IMR-90 (cell line): ENCODE data around the gene PLA2G1B. TPM values are rescaled to one million over a fixed set of nuclear protein-coding genes. Genes with fewer than 3 reads are reported as not detected.
A peak's percentile ranks its signal among the peaks of the same experiment; 100 is the strongest.

ENCODE experiments used
- ATAC-seq: fragments of 200-7000 bp; cut with Tn5 transposase; 2 replicates; pipeline ENCODE4 v1.9.1; 2020; ENCODE audit warnings: low read depth, mild to moderate bottlenecking, moderate library complexity
- BruUV-seq: library from RNA; stranded (reverse); fragments of 400-500 nt; replicated peaks from 2 replicates; lab custom pipeline; 2021; lab: Mats Ljungman, UMichigan
- CTCF ChIA-PET: fragments of 300-600 bp; formaldehyde crosslinking; extraction: SDS; loops from one replicate; lab custom pipeline; 2021; ENCODE audit warnings: antibody characterized with exemption; lab: Yijun Ruan, JAX
- POLR2A ChIA-PET: fragments of 300-600 bp; sonication (Branson Sonifier 250); formaldehyde crosslinking; loops from one replicate; lab custom pipeline; 2022; ENCODE audit warnings: antibody characterized with exemption; ENCODE audit not compliant: unreplicated experiment; lab: Charles Lee
- DNase-seq: peaks from one replicate; pipeline ENCODE4 v3.0.0; 2013
- H2AFZ ChIP-seq: replicated peaks from 2 replicates; pipeline ENCODE3; 2013; ENCODE audit warnings: low read length, mild to moderate bottlenecking; ENCODE audit not compliant: poor library complexity
- H2AK5ac ChIP-seq: 2 replicates; pipeline ENCODE4 v1.6.1; 2013; ENCODE audit warnings: low read depth, low read length, inconsistent platforms
- H2AK9ac ChIP-seq: replicated peaks from 2 replicates; pipeline ENCODE3; 2013; ENCODE audit warnings: mild to moderate bottlenecking, low read depth, low read length, moderate library complexity; ENCODE audit not compliant: poor library complexity
- H2BK120ac ChIP-seq: 2 replicates; pipeline ENCODE4 v1.6.1; 2013; ENCODE audit warnings: low read depth, low read length, inconsistent platforms
- H2BK15ac ChIP-seq: 3 replicates; pipeline ENCODE4 v1.6.1; 2013; ENCODE audit warnings: low read depth, low read length, inconsistent platforms
- H2BK20ac ChIP-seq: 2 replicates; pipeline ENCODE4 v1.6.1; 2013; ENCODE audit warnings: low read depth, mild to moderate bottlenecking, inconsistent platforms, low read length, moderate library complexity
- H2BK5ac ChIP-seq: 2 replicates; pipeline ENCODE4 v1.6.1; 2013; ENCODE audit warnings: mild to moderate bottlenecking, low read depth, low read length, inconsistent platforms; ENCODE audit not compliant: poor library complexity, severe bottlenecking
- H3K14ac ChIP-seq: replicated peaks from 2 replicates; pipeline ENCODE4 v1.6.1; 2013; ENCODE audit warnings: low read depth, low read length, inconsistent platforms
- H3K18ac ChIP-seq: 2 replicates; pipeline ENCODE4 v1.6.1; 2013; ENCODE audit warnings: low read depth, low read length, control low read depth
- H3K23ac ChIP-seq: 2 replicates; pipeline ENCODE4 v1.6.1; 2013; ENCODE audit warnings: low read depth, low read length, inconsistent platforms
- H3K27ac ChIP-seq: 2 replicates; pipeline ENCODE4 v1.5.1; 2013; ENCODE audit warnings: mild to moderate bottlenecking, control low read depth, low read length; ENCODE audit not compliant: insufficient read depth
- H3K27me3 ChIP-seq: 2 replicates; pipeline ENCODE4 v1.6.1; 2013; ENCODE audit warnings: low read length; ENCODE audit not compliant: control insufficient read depth, insufficient read depth
- H3K36me3 ChIP-seq: 2 replicates; pipeline ENCODE4 v1.6.1; 2013; ENCODE audit warnings: low read length, mixed read lengths; ENCODE audit not compliant: control insufficient read depth, insufficient read depth
- H3K4ac ChIP-seq: 2 replicates; pipeline ENCODE4 v1.6.1; 2013; ENCODE audit warnings: low read depth, low read length, inconsistent platforms
- H3K4me1 ChIP-seq: 2 replicates; pipeline ENCODE4 v1.6.1; 2013; ENCODE audit warnings: low read length, mixed read lengths; ENCODE audit not compliant: control insufficient read depth, insufficient read depth
- H3K4me2 ChIP-seq: 2 replicates; pipeline ENCODE4 v1.6.1; 2013; ENCODE audit warnings: low read depth, mild to moderate bottlenecking, control low read depth, low read length, moderate library complexity
- H3K4me3 ChIP-seq: 2 replicates; pipeline ENCODE4 v1.5.1; 2013; ENCODE audit warnings: low read depth, mild to moderate bottlenecking, control low read depth, low read length, moderate library complexity; ENCODE audit not compliant: insufficient read depth
- H3K56ac ChIP-seq: 2 replicates; pipeline ENCODE4 v1.6.1; 2013; ENCODE audit warnings: low read length, inconsistent platforms; ENCODE audit not compliant: insufficient read depth; ENCODE audit errors: extremely low read depth
- H3K79me1 ChIP-seq, 2 experiments: 2 replicates each; pipeline ENCODE4 v1.6.1; 2013; ENCODE audit warnings: low read length in 2 of 2, inconsistent platforms in 1 of 2, low read depth in 1 of 2
- H3K9ac ChIP-seq: 2 replicates; pipeline ENCODE4 v1.6.1; 2013; ENCODE audit warnings: low read depth, low read length, control low read depth
- H3K9me1 ChIP-seq: 2 replicates; pipeline ENCODE4 v1.6.1; 2013; ENCODE audit warnings: low read length, inconsistent platforms; ENCODE audit not compliant: insufficient read depth
- H3K9me3 ChIP-seq: 2 replicates; pipeline ENCODE4 v1.6.1; 2013; ENCODE audit warnings: low read length; ENCODE audit not compliant: control insufficient read depth, insufficient read depth
- H4K20me1 ChIP-seq: 2 replicates; pipeline ENCODE4 v1.6.1; 2013; ENCODE audit warnings: low read length, inconsistent platforms; ENCODE audit not compliant: insufficient read depth
- H4K5ac ChIP-seq: 2 replicates; pipeline ENCODE4 v1.6.1; 2013; ENCODE audit warnings: mild to moderate bottlenecking, low read depth, low read length, control low read depth
- H4K8ac ChIP-seq, 2 experiments: 2 replicates each; pipeline ENCODE4 v1.6.1; 2013; ENCODE audit warnings: low read depth in 2 of 2, low read length in 2 of 2, control low read depth in 1 of 2, inconsistent platforms in 1 of 2
- H4K91ac ChIP-seq: 2 replicates; pipeline ENCODE4 v1.6.1; 2013; ENCODE audit warnings: low read depth, low read length, inconsistent platforms; ENCODE audit not compliant: insufficient read depth
- BHLHE40 ChIP-seq: fragments of 150-350 bp; IDR thresholded peaks from 2 replicates; pipeline ENCODE4 v1.6.1; 2016; ENCODE audit warnings: mild to moderate bottlenecking, low read depth, low read length
- CHD1 ChIP-seq: IDR thresholded peaks from 2 replicates; pipeline ENCODE4 v1.6.1; 2012; ENCODE audit warnings: low read depth, low read length, improper control_type of control experiment
- CTCF ChIP-seq: conservative IDR thresholded peaks from 2 replicates; pipeline ENCODE4 v1.5.1; 2012; ENCODE audit warnings: mild to moderate bottlenecking, low read depth, low read length, improper control_type of control experiment
- ELK1 ChIP-seq: fragments of 150-350 bp; IDR thresholded peaks from 2 replicates; pipeline ENCODE4 v1.6.1; 2016; ENCODE audit warnings: low read depth, mild to moderate bottlenecking, low read length, moderate library complexity, borderline replicate concordance
- FOS ChIP-seq: fragments of 150-350 bp; IDR thresholded peaks from 2 replicates; pipeline ENCODE4 v1.6.1; 2016; ENCODE audit warnings: low read depth, low read length
- MAZ ChIP-seq: IDR thresholded peaks from 2 replicates; pipeline ENCODE4 v1.6.1; 2012; ENCODE audit warnings: low read depth, mild to moderate bottlenecking, low read length, improper control_type of control experiment, moderate library complexity, borderline replicate concordance
- MXI1 ChIP-seq: IDR thresholded peaks from 2 replicates; pipeline ENCODE4 v1.6.1; 2012; ENCODE audit warnings: low read depth, mild to moderate bottlenecking, low read length, moderate library complexity, borderline replicate concordance
- NFE2L2 ChIP-seq: fragments of 150-350 bp; IDR thresholded peaks from 2 replicates; pipeline ENCODE4 v1.6.1; 2016; ENCODE audit warnings: low read depth, mild to moderate bottlenecking, low read length
- POLR2A ChIP-seq: IDR thresholded peaks from 2 replicates; pipeline ENCODE4 v1.6.1; 2012; ENCODE audit warnings: mild to moderate bottlenecking, low read depth, low read length
- RAD21 ChIP-seq: IDR thresholded peaks from 2 replicates; pipeline ENCODE4 v1.6.1; 2012; ENCODE audit warnings: low read length, improper control_type of control experiment
- RCOR1 ChIP-seq: IDR thresholded peaks from 2 replicates; pipeline ENCODE4 v1.6.1; 2012; ENCODE audit warnings: mild to moderate bottlenecking, low read length, improper control_type of control experiment; ENCODE audit not compliant: insufficient replicate concordance
- SMC3 ChIP-seq: fragments of 150-350 bp; IDR thresholded peaks from 2 replicates; pipeline ENCODE4 v1.6.1; 2016; ENCODE audit warnings: low read depth, mild to moderate bottlenecking, antibody characterized with exemption, low read length, moderate library complexity
- WGBS, 2 experiments: methylation state at CpG; one replicate each; pipeline versions ENCODE4 v1.1.5 to v1.1.7; 2013; ENCODE audit warnings: missing lambda C conversion rate in 2 of 2; ENCODE audit not compliant: insufficient read length in 1 of 2; ENCODE audit errors: extremely low coverage in 2 of 2; 5-methylcytosine and 5-hydroxymethylcytosine counted together
- dilution Hi-C: fragments of 300-500 bp; cut with HindIII; formaldehyde crosslinking; loops from one replicate; pipeline ENCODE4 v1.14.3; 2018; ENCODE audit warnings: low sequenced_read_pairs; ENCODE audit not compliant: unreplicated experiment
- in situ Hi-C: fragments of 300-500 bp; cut with MboI; formaldehyde crosslinking; loops from 3 replicates; pipeline ENCODE4 v1.14.3; 2019; ENCODE audit warnings: low sequenced_read_pairs, inconsistent platforms, mixed read lengths
- intact Hi-C: fragments of 100-400 bp; cut with micrococcal nuclease; formaldehyde crosslinking; loops from 2 replicates; pipeline ENCODE4 v1.10.0; 2022
- polyA plus RNA-seq, 3 experiments: library from polyadenylated mRNA; depleted of rRNA; stranded (reverse); fragments of >200 nt; gene quantifications; 2 replicates each; pipeline ENCODE4 v1.2.3, GENCODE V29; 2012; ENCODE audit warnings: low replicate concordance in 1 of 3
- total RNA-seq: library from RNA; depleted of rRNA; stranded (reverse); fragments of >200 nt; gene quantifications from 2 replicates; pipeline ENCODE4 v1.2.3, GENCODE V29; 2012

The PLA2G1B gene
- total and polyA plus RNA-seq, 2 of the 4 experiments (the other 2 are of a cell fraction), result not detected

GRCh38 chr12:120356567-120357030 lies 29.0 kb upstream of the PLA2G1B start:
- DNase-seq (peak; percentile 81), ATAC-seq (peak; percentile 93)
- H4K20me1 ChIP-seq, result no peaks in the 10 kb centered on the region
- no peak overlapping the region for H2AK9ac ChIP-seq
- intact Hi-C loops (loop anchor here (1.0 kb wide), 1 partner anchor 74 kb away; no protein-coding TSS in a partner anchor), in situ Hi-C loops (no loop called here), dilution Hi-C loops (no loop called here)
- BruUV-seq, result no TSS peak
- H4K8ac ChIP-seq, result no peak overlapping the region
- H3K27me3 ChIP-seq, result peaks cover 26% of the 10 kb centered on the region
- H2AFZ ChIP-seq, result peak overlapping the region; percentile 66
- H2BK20ac ChIP-seq, result no peak overlapping the region
- H3K4me3 ChIP-seq, result no peak overlapping the region
- WGBS, 2 experiments, result 93% methylated on average over 7 of the region's 13 CpGs; no CpG with 5 or more reads in 1 of the 2 experiments
- no peak overlapping the region for H3K4ac ChIP-seq
- H3K4me2 ChIP-seq, result no peak overlapping the region
- H3K4me1 ChIP-seq, result no peaks in the 10 kb centered on the region
- H3K56ac ChIP-seq, result no peak overlapping the region
- no peak overlapping the region for H3K23ac ChIP-seq
- CTCF ChIA-PET, result interaction anchor here (0.6 to 1.6 kb wide), 3 partner anchors 11 to 225 kb away, joined by 3 to 15 read pairs (median 11); partner anchors contain the start of gene POP5
- H2BK5ac ChIP-seq, result no peak overlapping the region
- no peaks in the 10 kb centered on the region for H3K79me1 ChIP-seq
- no peak overlapping the region for H3K18ac ChIP-seq
- H4K5ac ChIP-seq, result no peak overlapping the region
- H2BK15ac ChIP-seq, result no peak overlapping the region
- no peak overlapping the region for H4K91ac ChIP-seq
- H2BK120ac ChIP-seq, result no peak overlapping the region
- no peaks in the 10 kb centered on the region for H3K36me3 ChIP-seq
- no peak overlapping the region for H3K9ac ChIP-seq
- H3K14ac ChIP-seq, result no peak overlapping the region
- no peak overlapping the region for H2AK5ac ChIP-seq
- no peak overlapping the region for H3K27ac ChIP-seq
- H3K9me1 ChIP-seq, result 0 out of 2 replicates have a peak, but pooled peaks cover 3% of the 10 kb centered on the region
- POLR2A ChIA-PET, result no interaction called here
- no peaks in the 10 kb centered on the region for H3K9me3 ChIP-seq
- TF ChIP-seq ELK1, result no peak
- TF ChIP-seq RCOR1, result no peak
- TF ChIP-seq POLR2A, result no peak
- peak; percentile 86 for TF ChIP-seq SMC3
- peak; percentile 7; the same call in 1 of the 2 replicates for TF ChIP-seq BHLHE40
- no peak for TF ChIP-seq MXI1
- no peak; the same call in 1 of the 2 replicates for TF ChIP-seq MAZ
- peak; percentile 32; the same call in 1 of the 2 replicates for TF ChIP-seq FOS
- no peak for TF ChIP-seq NFE2L2
- peak; percentile 90 for TF ChIP-seq RAD21
- TF ChIP-seq CHD1, result no peak
- TF ChIP-seq CTCF, result peak; percentile 91
